CD14-positive monocyte (primary cell): Measurements from ENCODE around the gene BAZ2B. TPM values are rescaled to one million over a fixed set of nuclear protein-coding genes. Genes with fewer than 3 reads are reported as not detected.

Experiments
- DNase-seq, 3 donors: peaks; one replicate each; pipeline ENCODE4 v3.0.0-alpha.2; 2011 to 2022
- H2AFZ ChIP-seq: 2 replicates; pipeline ENCODE4 v1.6.0; 2012; ENCODE audit warnings: mild to moderate bottlenecking, low read depth, low read length, inconsistent platforms; ENCODE audit not compliant: insufficient read depth, poor library complexity, severe bottlenecking
- H3K27ac ChIP-seq, 2 donors: 1 replicate in 1 of 2; 2 replicates in 1 of 2; pipeline ENCODE4 v1.5.1; 2012 to 2013; ENCODE audit warnings: low read length in 2 of 2, control low read depth in 1 of 2, inconsistent platforms in 1 of 2, low read depth in 1 of 2, mild to moderate bottlenecking in 1 of 2
- H3K27me3 ChIP-seq, 2 donors: one replicate each; pipeline versions ENCODE4 v1.6.0 to v1.6.1; 2011 to 2013; ENCODE audit warnings: low read length in 2 of 2; ENCODE audit not compliant: control insufficient read depth in 2 of 2, insufficient read depth in 2 of 2
- H3K36me3 ChIP-seq, 2 donors: replicated peaks in 1 of 2; 1 replicate in 1 of 2; 2 replicates in 1 of 2; pipeline versions ENCODE4 v1.5.1 to v1.6.1; 2012 to 2013; ENCODE audit warnings: low read length in 2 of 2, control low read depth in 1 of 2, inconsistent platforms in 1 of 2, mild to moderate bottlenecking in 1 of 2; ENCODE audit not compliant: insufficient read depth in 2 of 2, control insufficient read depth in 1 of 2
- H3K4me1 ChIP-seq, 2 donors: 1 replicate in 1 of 2; 2 replicates in 1 of 2; pipeline versions ENCODE4 v1.5.1 to v1.6.1; 2012 to 2013; ENCODE audit warnings: low read length in 2 of 2, control low read depth in 1 of 2, inconsistent platforms in 1 of 2, mild to moderate bottlenecking in 1 of 2, moderate library complexity in 1 of 2; ENCODE audit not compliant: insufficient read depth in 2 of 2, control insufficient read depth in 1 of 2
- H3K4me2 ChIP-seq: replicated peaks from 2 replicates; pipeline ENCODE3; 2012; ENCODE audit warnings: low read length, moderate library complexity, mild to moderate bottlenecking; ENCODE audit not compliant: poor library complexity, severe bottlenecking; ENCODE audit errors: extremely low read depth
- H3K4me3 ChIP-seq, 3 experiments: fragments of 200-600 bp in 1 of 3; sonication (generic) in 1 of 3; replicated peaks in 1 of 3; 1 replicate in 2 of 3; 2 replicates in 1 of 3; pipeline ENCODE4 v1.5.1; 2011 to 2013; ENCODE audit warnings: low read length in 3 of 3, mild to moderate bottlenecking in 3 of 3, control low read depth in 2 of 3, low read depth in 2 of 3, inconsistent platforms in 1 of 3, moderate library complexity in 1 of 3
- H3K79me2 ChIP-seq: 2 replicates; pipeline ENCODE4 v1.6.0; 2012; ENCODE audit warnings: mild to moderate bottlenecking, control low read depth, inconsistent platforms, low read length, moderate library complexity; ENCODE audit not compliant: insufficient read depth
- H3K9ac ChIP-seq: 2 replicates; pipeline ENCODE4 v1.6.0; 2017; ENCODE audit warnings: low read length, mild to moderate bottlenecking; ENCODE audit not compliant: insufficient read depth, poor library complexity, severe bottlenecking
- H3K9me3 ChIP-seq, 2 donors: replicated peaks in 1 of 2; 1 replicate in 1 of 2; 2 replicates in 1 of 2; pipeline versions ENCODE4 v1.5.1 to v1.6.1; 2012 to 2013; ENCODE audit warnings: low read length in 2 of 2, control low read depth in 1 of 2; ENCODE audit not compliant: control insufficient read depth in 1 of 2, insufficient read depth in 1 of 2
- H4K20me1 ChIP-seq: 2 replicates; pipeline ENCODE4 v1.6.0; 2012; ENCODE audit warnings: mild to moderate bottlenecking, low read length, control low read depth, moderate library complexity; ENCODE audit not compliant: insufficient read depth
- H3K27ac Mint-ChIP-seq, 7 donors: one replicate each; pipeline ENCODE4 v1.8.0; 2020; ENCODE audit warnings: mild to moderate bottlenecking in 7 of 7, mixed read lengths in 7 of 7, moderate library complexity in 6 of 7, inconsistent platforms in 2 of 7
- H3K27me3 Mint-ChIP-seq, 3 donors: one replicate each; pipeline ENCODE4 v1.8.0; 2021 to 2022; ENCODE audit warnings: low read depth in 3 of 3, mild to moderate bottlenecking in 3 of 3, mixed read lengths in 3 of 3, moderate library complexity in 3 of 3, inconsistent platforms in 1 of 3
- H3K36me3 Mint-ChIP-seq, 2 donors: one replicate each; pipeline ENCODE4 v1.8.0; 2020; ENCODE audit warnings: mixed read lengths in 2 of 2, inconsistent platforms in 1 of 2, mild to moderate bottlenecking in 1 of 2
- H3K4me1 Mint-ChIP-seq: one replicate; pipeline ENCODE4 v1.8.0; 2020; ENCODE audit warnings: mild to moderate bottlenecking, mixed read lengths
- H3K4me3 Mint-ChIP-seq, 2 donors: one replicate each; pipeline ENCODE4 v1.8.0; 2020; ENCODE audit warnings: mild to moderate bottlenecking in 2 of 2, mixed read lengths in 2 of 2, moderate library complexity in 1 of 2
- H3K9me3 Mint-ChIP-seq, 7 donors: one replicate each; pipeline ENCODE4 v1.8.0; 2020 to 2022; ENCODE audit warnings: mixed read lengths in 7 of 7, mild to moderate bottlenecking in 6 of 7, moderate library complexity in 6 of 7, inconsistent platforms in 2 of 7
- WGBS: methylation state at CpG from one replicate; pipeline ENCODE4 v1.1.5; 2013; ENCODE audit warnings: missing lambda C conversion rate; ENCODE audit not compliant: insufficient coverage; 5-methylcytosine and 5-hydroxymethylcytosine counted together
- intact Hi-C, 2 donors: fragments of 100-400 bp; cut with micrococcal nuclease; formaldehyde crosslinking; loops; one replicate each; pipeline versions ENCODE4 v1.15.0 to v1.15.1; 2023
- polyA plus RNA-seq, 3 donors: library from polyadenylated mRNA; depleted of rRNA in 1 of 3; unstranded in 2 of 3; stranded (reverse) in 1 of 3; fragments of 300-500 nt in 2 of 3; fragments of >200 nt in 1 of 3; fragmentation: Illumina TruSeq in 2 of 3; gene quantifications; 1 replicate in 2 of 3; 2 replicates in 1 of 3; pipeline ENCODE4 v1.2.3, GENCODE V29; 2012 to 2021
- TF ChIP-seq, protein P1 (sequence below): fragments of 200-600 bp; IDR thresholded peaks from one replicate; pipeline ENCODE4 v1.8.0; 2022; ENCODE audit warnings: antibody characterized with exemption, mild to moderate bottlenecking

Gene BAZ2B
- polyA plus RNA-seq, 3 donors: 12.9 to 34.2 (median 31.6) TPM

DNA sequence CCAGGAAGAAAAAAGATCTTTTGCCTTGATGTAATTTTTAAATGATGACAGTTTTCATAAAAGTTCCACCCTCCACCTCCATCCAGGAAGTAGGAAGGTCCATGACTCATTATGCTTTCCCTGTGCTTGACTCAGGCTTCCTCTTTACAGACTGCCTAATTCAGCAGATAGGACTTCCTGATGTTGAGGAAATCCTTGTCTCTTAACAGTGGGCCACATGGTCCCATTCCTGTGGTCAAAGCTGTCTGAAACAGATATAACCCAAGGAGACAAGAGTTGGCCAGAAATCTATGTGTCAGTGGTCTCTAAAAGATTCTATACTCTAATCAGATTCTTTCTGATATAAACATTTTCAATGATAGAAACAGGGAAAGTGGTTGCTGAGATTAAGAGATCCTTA lies 119.1 kb downstream of the BAZ2B start:
- DNase-seq: peak; percentile 78 to 95 (median 95)
- peak overlapping the region; percentile 17 for H3K4me2 ChIP-seq
- H3K27ac Mint-ChIP-seq: peak overlapping the region; percentile 76 to 93 (median 85)
- H3K36me3 ChIP-seq: peaks cover 0 to 5% of the 10 kb centered on the region in 2 donors
- no peak overlapping the region for H3K9ac ChIP-seq
- intact Hi-C loops: no loop called here
- no peaks in the 10 kb centered on the region for H3K27me3 ChIP-seq
- no peak overlapping the region for H3K4me3 Mint-ChIP-seq
- H3K79me2 ChIP-seq: peaks cover 41% of the 10 kb centered on the region
- peaks cover 0 to 4% (median 0%) of the 10 kb centered on the region in 7 donors for H3K9me3 Mint-ChIP-seq
- H3K4me3 ChIP-seq: no peak overlapping the region
- peak overlapping the region in 1 of 2 donors; percentile 76 for H3K27ac ChIP-seq
- peaks cover 14% of the 10 kb centered on the region for H3K4me1 Mint-ChIP-seq
- peaks cover 0 to 1% (median 0%) of the 10 kb centered on the region in 3 donors for H3K27me3 Mint-ChIP-seq
- H3K9me3 ChIP-seq: no peaks in the 10 kb centered on the region
- H3K36me3 Mint-ChIP-seq: peaks cover 5 to 12% of the 10 kb centered on the region in 2 donors
- peaks cover 20% of the 10 kb centered on the region for H4K20me1 ChIP-seq
- H3K4me1 ChIP-seq: peaks cover 10 to 20% of the 10 kb centered on the region in 2 donors
- no peak overlapping the region for H2AFZ ChIP-seq
- TF ChIP-seq, protein P1, sequence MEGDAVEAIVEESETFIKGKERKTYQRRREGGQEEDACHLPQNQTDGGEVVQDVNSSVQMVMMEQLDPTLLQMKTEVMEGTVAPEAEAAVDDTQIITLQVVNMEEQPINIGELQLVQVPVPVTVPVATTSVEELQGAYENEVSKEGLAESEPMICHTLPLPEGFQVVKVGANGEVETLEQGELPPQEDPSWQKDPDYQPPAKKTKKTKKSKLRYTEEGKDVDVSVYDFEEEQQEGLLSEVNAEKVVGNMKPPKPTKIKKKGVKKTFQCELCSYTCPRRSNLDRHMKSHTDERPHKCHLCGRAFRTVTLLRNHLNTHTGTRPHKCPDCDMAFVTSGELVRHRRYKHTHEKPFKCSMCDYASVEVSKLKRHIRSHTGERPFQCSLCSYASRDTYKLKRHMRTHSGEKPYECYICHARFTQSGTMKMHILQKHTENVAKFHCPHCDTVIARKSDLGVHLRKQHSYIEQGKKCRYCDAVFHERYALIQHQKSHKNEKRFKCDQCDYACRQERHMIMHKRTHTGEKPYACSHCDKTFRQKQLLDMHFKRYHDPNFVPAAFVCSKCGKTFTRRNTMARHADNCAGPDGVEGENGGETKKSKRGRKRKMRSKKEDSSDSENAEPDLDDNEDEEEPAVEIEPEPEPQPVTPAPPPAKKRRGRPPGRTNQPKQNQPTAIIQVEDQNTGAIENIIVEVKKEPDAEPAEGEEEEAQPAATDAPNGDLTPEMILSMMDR: no peak

DNA sequence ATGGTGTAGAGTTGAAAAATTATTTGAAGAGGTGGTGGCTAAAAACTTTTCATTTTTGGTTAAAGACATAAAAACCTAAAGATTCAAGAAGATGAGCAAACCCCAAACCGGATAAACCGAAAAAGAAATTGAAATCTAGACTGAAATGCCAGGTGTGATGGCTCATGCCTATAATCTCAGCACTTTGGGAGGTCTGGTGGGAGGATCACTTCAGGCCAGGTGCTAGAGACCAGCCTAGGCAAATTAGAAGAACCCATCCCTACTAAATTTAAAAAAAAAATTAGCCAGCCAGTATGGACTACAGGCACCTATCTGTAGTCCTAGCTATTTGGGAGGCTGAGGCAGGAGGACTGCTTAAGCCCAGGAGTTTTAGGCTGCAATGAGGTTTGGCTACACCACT lies 126.9 kb downstream of the BAZ2B start:
- no peaks in the 10 kb centered on the region for H3K27me3 ChIP-seq
- DNase-seq: no peak

More for the DNA sequence above, 126.9 kb downstream of the BAZ2B start:
- H3K9me3 Mint-ChIP-seq: peaks cover 0 to 2% (median 0%) of the 10 kb centered on the region in 7 donors
- H3K4me3 ChIP-seq: no peak overlapping the region
- peaks cover 75% of the 10 kb centered on the region for H4K20me1 ChIP-seq
- no peak overlapping the region for H2AFZ ChIP-seq
- H3K36me3 ChIP-seq: no peaks in the 10 kb centered on the region
- no peak overlapping the region for H3K4me2 ChIP-seq
- no peak overlapping the region for H3K27ac ChIP-seq
- H3K36me3 Mint-ChIP-seq: peaks cover 4 to 11% of the 10 kb centered on the region in 2 donors
- intact Hi-C loops: no loop called here
- H3K27ac Mint-ChIP-seq: no peak overlapping the region
- no peak overlapping the region for H3K4me3 Mint-ChIP-seq
- TF ChIP-seq, protein P1: no peak
- WGBS: no CpG with 5 or more reads among the region's 2 CpGs
- no peaks in the 10 kb centered on the region for H3K9me3 ChIP-seq
- H3K27me3 Mint-ChIP-seq: peaks cover 0 to 1% (median 0%) of the 10 kb centered on the region in 3 donors
- H3K4me1 Mint-ChIP-seq: peaks cover 2% of the 10 kb centered on the region
- no peak overlapping the region for H3K9ac ChIP-seq
- peaks cover 45% of the 10 kb centered on the region for H3K79me2 ChIP-seq
- no peaks in the 10 kb centered on the region for H3K4me1 ChIP-seq
